SH-SY5Y (cell line): Measurements from ENCODE around the gene MCM3.

ENCODE experiments used
- GATA2 ChIP-seq: IDR thresholded peaks from 2 replicates; pipeline ENCODE4 v1.6.1; 2011; ENCODE audit warnings: mild to moderate bottlenecking, low read depth, low read length
- GATA3 ChIP-seq: IDR thresholded peaks from 2 replicates; pipeline ENCODE4 v1.6.1; 2011; ENCODE audit warnings: low read depth, mild to moderate bottlenecking, low read length, moderate library complexity

- TF ChIP-seq GATA2 (no peak), GATA3 (no peak)
Measured at GRCh38 chr6:52324189-52324588, 39.6 kb upstream of the MCM3 start.
